Colon (tissue), 2 donors: ENCODE data around the gene IQCF5.
"Not testable (repeated sequence)": the region's sequence is repeated elsewhere in the genome, so short reads cannot be mapped to it uniquely, and the experiment has no call there.

ENCODE experiments used
- FAIRE-seq: peaks from 2 replicates; lab custom pipeline; 2012; peaks lifted over from hg19 to GRCh38; lab: Jason Lieb, UNC
- donor health status: control.
- donor health status: control.

Gene IQCF5

DNA sequence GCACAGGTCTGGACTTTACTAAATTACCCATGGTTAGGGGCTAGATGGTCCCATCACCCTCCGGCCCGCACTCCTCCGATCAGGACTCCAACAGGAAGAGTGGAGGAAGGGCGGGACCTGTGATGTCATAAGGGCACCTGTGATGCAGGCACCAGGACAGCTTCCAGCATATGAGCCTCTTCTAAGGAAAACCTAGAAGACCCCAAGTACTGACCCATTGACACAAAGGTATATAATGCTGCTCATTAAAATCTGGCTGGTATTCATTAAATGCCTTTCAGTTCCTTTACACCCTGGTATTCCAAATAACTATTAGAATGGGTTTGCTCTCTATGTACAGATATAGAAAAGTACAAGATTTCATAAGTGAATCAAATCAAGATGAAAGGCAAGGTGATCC lies at the start of gene IQCF5:
Gene IQCF5, minus strand, starts transcription at position 101 of the 400 bp plus-strand sequence. Its CDS starts 70 bp downstream, at position 31.
- no peak for FAIRE-seq

DNA sequence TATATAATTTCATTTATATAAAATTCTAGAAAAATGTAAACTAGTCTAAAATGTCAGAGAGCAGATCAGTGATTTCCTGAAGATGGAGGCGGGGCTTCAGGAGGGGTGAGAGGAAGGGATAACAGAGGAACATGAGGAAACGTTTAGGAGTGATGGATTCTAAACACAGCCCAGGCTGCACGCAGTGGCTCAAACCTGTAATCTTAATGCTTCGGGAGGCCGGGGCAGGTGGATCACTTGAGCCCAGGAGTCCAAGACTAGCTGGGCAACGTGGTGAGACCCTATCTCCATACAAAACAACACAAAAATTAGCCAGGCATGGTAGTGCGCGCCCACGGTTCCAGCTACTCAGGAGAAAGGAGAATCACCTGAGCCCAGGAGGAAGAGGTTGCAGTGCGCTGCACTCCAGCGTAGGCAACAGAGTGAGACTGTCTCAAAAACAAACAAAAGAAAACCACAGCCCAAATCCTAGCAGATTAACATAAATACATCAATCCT lies 45.7 kb upstream of the IQCF5 start:
- no peak for FAIRE-seq

DNA sequence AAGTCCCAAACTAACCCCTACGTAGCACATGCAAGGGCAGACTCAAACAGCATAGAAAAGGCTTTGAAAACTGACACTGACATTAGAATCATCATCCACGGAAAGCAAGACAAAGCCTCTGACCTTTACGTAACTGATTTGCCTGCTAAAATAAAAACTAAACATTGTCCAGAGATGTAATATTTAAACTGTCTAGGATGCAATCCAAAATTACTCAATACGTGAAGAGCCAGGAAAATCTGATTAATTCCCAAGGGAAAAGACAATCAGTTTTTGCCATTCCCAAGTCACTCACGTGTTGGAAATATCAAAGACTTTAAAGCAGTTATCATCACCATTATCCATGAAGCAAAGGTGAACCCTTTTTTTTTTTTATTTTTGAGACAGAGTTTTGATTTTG lies 41.0 kb upstream of the IQCF5 start:
- FAIRE-seq: no peak

DNA sequence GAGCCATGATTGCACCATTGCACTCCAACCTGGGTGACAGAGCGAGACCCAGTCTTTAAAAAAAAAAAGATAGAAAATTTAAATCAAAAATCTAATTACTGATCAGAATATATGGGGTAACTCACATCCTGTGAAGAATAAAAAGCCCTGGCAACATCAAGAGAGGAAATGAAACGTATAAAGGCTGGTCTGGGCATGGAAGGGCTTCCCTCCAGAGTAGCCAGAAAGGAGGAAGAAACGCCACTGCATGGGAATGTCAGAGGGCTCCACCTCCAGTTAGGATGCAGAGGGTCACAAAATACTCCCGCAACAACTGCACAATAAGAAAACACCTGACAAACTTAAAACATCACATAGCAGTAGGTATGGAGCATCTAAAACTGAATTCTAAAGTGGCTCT lies 32.6 kb upstream of the IQCF5 start:
- FAIRE-seq: no peak

DNA sequence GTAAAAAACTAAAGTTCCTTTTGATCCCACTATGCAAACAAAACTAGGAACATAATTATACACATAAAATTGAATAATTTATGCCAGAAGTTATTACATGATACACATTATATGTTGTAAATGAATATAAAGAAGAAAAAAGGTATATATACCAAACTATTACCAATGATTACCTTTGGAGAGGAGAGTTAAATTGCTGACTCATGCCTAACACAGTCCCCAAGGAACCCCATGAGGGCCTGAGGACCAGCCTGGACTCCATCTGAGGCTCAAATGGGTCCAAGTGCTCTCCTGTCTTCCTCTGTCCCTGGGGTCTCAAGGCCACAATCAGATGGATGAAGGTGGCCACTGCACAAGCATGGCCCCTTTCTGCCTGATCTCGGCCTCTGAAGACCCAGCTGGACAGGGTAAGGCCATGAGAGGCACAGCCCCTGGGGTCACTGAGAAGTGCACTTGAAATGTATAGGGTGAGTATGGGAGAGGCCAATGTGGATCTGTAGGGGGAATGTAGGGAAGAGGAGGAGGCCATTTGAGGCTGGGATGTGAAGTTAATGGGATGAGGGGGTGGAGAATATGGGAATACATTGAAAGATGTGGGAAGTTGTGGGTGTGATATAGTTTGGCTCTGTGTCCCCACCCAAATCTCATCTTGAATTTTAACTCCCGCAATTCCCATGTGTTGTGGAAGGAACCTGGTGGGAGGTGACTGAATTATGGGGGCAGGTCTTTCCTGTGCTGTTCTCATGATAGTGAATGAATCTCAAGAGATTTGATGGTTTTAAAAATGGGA lies 28.8 kb upstream of the IQCF5 start:
- no peak for FAIRE-seq

DNA sequence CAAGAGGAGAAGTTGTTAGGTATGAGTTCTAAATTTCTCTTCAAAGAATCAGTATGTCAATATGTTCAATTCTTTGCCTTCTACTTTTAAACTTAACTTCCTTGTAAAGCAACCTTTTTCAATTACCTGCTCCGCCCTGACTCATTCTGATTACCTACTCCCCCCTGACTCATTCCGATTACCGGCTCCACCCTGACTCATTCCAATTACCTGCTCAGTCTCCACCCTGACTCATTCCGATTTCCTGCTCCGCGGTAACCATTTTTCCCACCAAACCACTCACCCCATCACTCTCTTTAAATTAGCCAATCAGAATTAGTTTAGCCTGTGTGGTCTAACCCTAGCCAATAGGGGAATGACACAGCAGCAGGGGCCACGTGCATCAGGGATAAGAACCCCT lies 27.0 kb upstream of the IQCF5 start:
- FAIRE-seq: peak; percentile 49

DNA sequence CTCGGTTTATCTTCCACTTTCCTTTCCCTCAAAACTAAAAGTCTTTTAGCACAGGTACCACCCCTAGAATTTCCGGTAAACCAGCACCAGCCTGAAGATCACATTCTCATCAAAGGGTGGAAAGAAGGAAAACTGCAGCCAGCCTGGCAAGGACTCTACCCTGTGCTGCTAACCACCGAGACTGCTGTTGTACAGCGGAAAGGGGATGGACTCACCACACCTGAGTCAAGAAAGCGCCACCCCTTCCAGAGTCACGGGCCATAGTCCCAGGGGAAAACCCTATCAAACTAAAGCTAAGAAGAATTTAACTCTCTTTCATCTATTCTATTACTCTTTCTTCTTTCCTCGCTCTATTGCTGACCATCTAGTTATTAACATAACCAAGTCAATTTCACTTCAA lies 24.6 kb upstream of the IQCF5 start:
- not testable (repeated sequence) for FAIRE-seq

DNA sequence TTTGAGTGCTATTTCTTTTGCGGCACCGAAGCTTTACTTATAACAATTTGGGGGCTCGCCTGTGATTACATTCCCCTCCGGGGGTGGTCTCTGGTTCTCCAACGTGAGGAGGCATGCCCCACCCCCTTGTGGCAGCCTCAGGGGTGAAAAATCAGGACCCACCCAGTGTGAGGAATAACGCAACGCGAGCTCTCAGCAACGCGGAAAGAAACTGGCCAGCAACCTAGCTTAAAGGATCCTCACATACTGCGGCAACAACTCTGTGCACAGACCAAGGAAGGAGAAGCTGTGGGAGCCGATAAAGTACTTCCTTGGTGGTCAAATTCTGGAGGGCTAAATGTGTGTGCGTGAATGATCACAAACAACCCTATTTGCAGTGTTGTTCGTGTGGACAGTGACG lies 22.0 kb upstream of the IQCF5 start:
- FAIRE-seq: no peak

DNA sequence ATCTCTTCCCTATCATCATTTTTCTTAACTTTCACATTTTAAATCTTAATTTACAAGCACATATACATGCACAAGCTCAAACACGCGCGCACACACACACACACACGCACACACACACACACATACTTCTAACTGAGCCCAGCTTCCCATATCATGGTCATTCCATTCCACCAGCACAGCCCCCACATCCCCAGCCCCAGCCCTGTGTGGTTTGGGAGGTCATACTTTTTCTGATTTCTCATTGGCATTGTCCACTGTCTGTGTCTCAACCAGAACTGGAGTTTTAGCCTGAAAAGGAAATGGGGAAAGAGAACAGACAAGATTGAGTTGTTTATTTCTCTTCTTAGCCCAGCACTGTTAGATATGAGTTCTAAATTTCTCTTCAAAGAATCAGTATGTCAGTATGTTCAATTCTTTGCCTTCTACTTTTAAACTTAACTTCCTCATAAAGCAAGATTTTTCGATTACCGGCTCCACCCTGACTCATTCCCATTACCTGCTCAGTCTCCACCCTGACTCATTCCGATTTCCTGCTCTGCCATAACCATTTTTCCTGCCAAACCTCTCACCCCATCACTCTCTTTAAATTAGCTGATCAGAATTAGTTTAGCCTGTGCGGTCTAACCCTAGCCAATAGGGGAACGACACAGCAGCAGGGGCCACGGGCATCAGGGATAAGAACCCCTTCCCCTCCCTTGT lies 21.4 kb upstream of the IQCF5 start:
- no peak for FAIRE-seq

DNA sequence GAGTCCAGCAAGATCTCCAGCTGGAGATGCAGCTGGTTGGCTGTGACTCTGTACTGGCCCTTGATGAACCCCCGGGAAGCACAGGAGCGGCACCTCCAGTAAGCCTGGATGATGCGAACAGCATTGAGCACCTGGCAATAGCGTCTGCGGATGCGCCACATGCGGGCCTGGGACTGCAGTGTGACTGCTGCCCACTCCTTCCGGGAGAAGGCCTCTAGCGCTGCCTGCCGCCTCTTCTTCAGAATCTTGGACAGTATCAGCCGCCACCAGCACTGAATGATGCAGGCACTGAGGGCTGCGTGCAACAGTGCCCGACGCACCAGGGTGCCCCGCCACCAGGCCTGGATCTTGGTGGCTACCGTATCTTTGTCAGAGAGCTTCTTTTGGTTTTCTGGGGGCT lies 19.5 kb upstream of the IQCF5 start:
- FAIRE-seq: no peak

DNA sequence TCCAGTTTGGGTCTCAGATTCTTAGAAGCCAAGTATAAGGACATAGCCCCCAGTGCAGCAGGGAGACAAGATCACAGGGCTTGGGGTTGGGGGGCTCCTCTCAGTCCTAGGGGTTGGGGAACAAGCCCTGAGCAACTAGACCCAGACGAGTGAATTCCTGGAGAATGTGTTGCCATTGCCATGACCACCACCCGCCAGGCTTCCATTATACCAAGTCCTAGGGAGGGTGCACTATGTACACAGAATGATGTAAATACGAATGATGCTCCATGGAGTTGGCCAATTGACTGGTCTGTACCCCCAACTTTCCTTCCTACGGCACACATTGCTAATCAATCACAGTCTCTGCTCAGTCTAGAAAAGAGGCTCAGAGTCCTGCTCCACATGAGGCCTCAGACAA lies 19.0 kb upstream of the IQCF5 start:
- no peak for FAIRE-seq

DNA sequence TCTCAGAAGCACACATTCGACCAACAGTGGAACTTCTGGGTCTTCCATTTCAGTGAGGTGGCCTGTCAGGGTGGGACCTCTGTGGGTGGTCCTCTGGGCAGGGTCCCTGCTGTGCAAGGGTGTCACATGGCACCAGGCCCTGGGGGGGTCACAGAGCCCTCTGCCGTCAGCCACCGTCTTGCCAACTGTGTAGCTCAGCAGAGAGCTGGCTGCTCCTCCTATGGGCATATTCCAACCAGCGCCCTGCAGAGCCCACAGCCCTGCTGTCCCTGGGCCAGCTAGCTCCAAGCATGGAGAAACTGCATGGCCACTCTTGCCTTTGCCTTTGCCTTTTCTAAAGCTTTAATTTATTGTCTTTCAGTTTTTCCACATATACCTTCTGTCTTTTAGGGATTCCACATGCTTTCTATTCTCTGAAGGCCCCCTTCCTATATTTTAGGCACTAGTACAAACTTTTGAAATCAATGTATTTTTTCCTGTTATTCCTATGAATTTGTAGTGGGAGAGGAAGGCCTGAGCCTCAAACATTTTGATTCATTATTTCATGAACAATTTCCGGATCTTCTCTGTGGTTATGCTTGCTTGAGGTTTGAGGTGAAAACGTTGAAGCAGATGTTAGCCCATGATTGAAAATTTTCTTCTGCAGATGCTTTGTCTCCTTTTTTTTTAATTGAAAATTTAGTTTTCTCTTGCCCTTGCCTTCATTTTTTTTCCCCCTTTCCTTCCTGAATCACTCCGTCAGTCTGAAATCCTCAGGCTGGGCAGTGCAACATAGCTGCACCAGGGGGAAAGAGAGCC lies 16.0 kb upstream of the IQCF5 start:
- no peak for FAIRE-seq

DNA sequence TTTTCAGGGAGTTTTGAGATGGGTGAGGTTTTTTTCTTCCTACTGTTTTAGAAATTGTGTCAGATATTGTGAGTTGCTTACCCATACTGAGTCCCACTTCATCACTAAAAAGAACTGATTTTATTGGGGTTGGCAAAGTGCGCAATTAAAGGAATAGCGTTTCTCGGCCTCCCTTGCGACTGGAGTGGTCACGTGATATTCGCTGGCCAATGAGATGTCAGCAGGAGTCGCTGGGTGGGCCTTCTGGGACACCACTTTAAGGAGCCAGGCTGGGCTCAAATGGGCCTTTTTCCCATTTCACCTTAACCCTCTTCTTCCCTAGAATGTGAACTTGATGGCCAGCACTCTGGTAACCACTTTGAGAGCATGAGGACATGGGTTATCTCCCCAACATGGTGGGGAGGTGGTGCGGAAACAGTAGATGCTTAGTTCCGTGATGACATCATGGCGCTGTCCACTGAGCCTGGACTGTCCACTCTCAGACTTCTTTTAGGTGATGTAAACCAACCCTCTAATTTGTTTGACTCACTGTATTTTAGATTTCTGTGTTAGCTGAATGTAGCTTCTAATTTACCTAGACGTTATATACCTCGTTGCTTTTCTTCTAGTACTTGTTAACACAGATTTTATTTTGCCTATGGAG lies 13.2 kb upstream of the IQCF5 start:
- no peak for FAIRE-seq

DNA sequence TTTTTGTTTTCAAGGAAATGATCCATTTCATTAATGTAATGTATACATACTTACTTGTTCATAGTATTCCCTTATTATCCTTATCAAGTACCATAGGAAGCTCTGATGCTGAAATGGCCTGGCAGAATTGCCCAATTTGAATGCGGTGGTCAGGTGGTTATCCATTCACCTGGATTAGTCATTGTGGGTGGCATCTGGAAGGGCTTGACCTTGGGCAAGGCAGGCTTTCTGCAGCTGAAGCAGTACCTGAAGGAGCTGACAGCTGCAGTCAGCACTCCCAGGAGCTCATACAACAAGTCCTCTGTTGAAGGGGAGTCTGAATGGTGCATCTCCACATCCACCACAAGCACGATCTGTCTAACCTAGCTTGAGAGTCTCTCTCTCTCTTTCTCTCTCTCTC lies 12.2 kb upstream of the IQCF5 start:
- FAIRE-seq: no peak

DNA sequence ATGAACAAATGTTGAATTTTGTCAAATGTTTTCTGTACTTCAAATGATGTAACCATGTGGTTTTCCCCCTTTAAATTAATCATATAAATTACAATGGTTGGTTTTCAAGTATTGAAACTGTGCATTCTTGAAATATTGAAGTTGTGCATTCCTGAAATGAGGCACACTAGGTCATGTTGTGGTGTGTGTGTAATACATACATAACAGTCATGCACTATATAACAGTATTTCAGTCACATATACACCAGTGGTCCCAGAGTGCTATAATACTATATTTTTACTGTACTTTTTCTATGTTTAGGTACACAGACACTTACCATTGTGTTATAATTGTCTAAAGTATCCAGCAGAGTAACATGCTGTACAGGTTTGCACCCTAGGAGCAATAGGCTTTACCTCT lies 11.0 kb upstream of the IQCF5 start:
- no peak for FAIRE-seq

DNA sequence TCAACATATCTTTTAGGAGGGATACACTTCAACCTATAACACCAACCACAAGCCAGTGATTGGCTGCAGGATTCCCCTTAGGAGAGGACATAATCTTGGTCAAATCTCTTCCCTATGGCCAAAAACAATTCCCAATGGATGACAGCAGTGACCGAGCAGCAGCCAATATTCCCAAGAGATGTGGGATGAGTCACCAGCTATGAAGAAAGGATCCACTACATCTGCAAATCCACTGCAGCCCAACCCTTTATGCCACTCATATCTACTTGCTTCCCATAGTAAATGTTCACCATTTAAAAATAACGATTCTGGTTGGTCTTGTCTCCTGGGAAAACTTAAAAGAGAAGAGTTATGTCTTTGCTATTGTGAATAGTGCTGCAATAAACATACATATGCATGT lies 4.5 kb upstream of the IQCF5 start:
- no peak for FAIRE-seq

DNA sequence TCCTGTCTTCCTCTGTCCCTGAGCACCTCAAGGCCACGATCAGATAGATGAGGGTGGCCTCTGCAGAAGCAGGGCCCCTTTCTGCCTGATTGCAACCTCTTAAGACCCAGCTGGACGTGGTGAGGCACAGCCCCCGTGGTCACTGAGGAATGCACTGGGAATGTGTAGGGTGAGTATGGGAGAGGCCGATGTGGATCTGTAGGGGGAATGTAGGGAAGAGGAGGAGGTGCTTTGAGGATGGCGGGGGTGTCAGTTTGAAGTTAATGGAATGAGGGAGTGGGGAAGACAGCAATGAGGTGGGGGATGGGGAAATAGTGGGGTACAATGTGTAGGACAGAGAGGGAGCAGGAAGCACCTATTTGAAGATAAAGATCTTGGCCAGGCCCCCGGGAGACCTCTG lies 785 bp upstream of the IQCF5 start:
- FAIRE-seq: no peak

DNA sequence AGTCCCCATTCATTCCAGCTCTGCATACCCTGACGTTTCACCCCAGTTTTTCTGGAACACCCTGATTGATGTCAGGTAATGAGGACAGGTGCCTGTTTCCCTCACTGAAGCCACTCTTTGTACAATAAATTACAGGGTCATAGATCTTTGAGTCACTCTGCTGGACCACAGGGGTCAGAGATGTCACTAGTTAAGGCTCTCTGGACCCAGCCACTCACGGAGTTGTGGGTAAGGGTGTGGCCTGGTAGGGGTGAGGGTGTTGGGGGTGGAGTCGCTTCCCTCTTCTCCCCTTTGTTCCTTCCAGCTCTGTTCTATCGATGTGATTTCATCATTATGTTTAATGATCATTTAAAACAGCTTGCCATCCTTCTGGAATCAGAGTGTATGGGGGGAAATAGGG lies 512 bp downstream of the IQCF5 start:
- FAIRE-seq: no peak

DNA sequence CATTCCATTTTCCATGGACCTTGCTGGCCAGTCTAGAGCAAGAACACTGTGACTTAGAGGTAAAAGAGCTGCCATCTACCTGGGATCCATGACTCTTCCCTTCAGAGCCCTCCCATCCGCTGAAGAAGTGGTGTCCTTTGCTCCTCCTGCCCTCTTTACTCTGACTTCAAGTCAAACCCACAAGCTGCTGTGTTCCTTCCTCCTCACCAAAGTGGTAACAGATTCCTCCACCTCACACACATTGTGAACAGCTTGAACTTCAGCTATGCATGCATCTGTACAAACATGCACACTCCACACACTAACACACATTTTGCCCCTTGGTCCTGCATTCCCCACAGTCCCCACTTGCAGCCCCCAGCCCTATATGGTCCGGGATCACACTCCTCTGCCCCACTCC lies 990 bp downstream of the IQCF5 start:
- FAIRE-seq: no peak

DNA sequence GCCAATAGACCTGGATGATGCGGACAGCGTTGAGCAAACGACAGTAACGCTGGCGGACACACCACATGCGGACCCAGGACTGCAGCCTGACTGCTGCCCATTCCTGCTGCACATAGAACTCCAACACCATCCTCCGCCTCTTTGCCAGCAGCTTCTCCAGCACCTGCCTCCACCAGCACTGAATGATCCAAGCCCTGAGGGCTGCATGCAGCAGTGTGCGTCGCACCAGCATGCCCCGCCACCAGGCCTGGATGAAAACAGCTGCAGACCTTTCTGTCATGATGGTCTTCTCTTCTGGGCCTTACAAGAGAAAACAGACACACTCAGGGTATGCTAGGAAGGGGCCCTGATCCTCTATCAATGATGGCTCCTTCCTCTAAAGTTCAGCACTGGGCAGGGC lies 1.5 kb downstream of the IQCF5 start:
- FAIRE-seq: no peak

DNA sequence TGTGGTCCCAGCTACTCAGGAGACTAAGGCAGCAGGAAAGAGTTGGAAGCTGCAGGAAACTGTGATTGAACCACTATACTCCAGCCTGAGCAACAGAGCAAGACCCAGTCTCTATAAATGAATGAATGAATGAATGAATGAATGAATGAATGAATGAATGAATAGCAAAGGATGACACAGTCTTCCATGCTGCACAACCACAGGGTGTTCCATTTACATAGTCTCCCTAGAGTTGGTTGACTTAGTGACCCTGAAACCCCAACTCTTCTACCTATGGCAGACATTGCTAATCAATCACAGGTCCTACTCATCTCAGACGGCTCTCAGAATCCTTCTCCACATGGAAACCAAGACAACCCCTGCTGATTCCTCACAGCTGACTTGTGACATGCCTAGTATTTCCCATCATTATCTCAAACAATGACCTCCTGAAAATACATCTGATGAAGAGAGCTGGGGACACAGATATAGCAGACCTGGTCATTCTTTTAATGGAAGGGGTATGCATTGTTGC lies 2.1 kb downstream of the IQCF5 start:
- no peak for FAIRE-seq

DNA sequence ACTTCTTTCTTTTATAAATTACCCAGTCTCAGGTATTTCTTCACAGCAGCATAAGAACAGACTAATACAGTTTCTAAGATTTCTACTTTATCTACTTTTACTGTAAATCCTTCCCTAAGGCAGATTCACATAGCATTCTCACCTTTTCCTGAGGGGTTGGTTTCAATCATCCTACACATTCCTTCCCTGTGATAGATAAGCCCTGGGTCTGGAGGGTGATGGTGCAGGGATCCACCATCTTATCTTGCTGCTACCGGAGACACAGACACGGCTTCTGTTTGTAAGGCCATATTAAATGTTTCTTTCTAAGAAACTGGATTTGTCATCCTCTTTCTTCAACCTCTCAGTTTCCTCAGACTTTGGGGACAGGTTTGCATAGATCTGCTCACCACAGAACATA lies 6.1 kb downstream of the IQCF5 start:
- no peak for FAIRE-seq
